IPS-NIHi7 (cell line): ENCODE results near the gene FAM120A.
A peak's percentile ranks its signal among the peaks of the same experiment; 100 is the strongest.
"Not testable (repeated sequence)": the region's sequence is repeated elsewhere in the genome, so short reads cannot be mapped to it uniquely, and the experiment has no call there.

ENCODE experiments used
- DNase-seq: peaks from one replicate; pipeline ENCODE4 v3.0.0; 2012; ENCODE audit warnings: mixed read lengths; ENCODE audit errors: extremely low spot score

FAM120A gene

GRCh38 chr9:93450945-93451815 lies at the start of gene FAM120A:
Gene FAM120A (plus strand): TSS chr9:93451685. CDS start chr9:93451916, 231 bp downstream.
- DNase-seq, result peak; percentile 83

GRCh38 chr9:93406371-93406770 lies 45.1 kb upstream of the FAM120A start:
- no peak for DNase-seq

- DNase-seq, result no peak
These were observed 38.0 kb upstream of the FAM120A start for GRCh38 chr9:93413530-93413929.

GRCh38 chr9:93415176-93415690 lies 36.3 kb upstream of the FAM120A start:
- no peak for DNase-seq

- no peak for DNase-seq
These were observed 34.8 kb upstream of the FAM120A start for GRCh38 chr9:93416530-93417235.

- DNase-seq, result no peak
These were observed 33.9 kb upstream of the FAM120A start for GRCh38 chr9:93417538-93417937.

GRCh38 chr9:93419023-93419422 lies 32.5 kb upstream of the FAM120A start:
- DNase-seq, result no peak

GRCh38 chr9:93422977-93423616 lies 28.4 kb upstream of the FAM120A start:
- no peak for DNase-seq

GRCh38 chr9:93427655-93428379 lies 23.7 kb upstream of the FAM120A start:
- peak; percentile 56 for DNase-seq

- DNase-seq, result no peak
These were observed 19.9 kb upstream of the FAM120A start for GRCh38 chr9:93431539-93432105.

- no peak for DNase-seq
These were observed 18.5 kb upstream of the FAM120A start for GRCh38 chr9:93432964-93433363.

GRCh38 chr9:93434056-93434455 lies 17.4 kb upstream of the FAM120A start:
- DNase-seq, result no peak

GRCh38 chr9:93435386-93435785 lies 16.1 kb upstream of the FAM120A start:
- DNase-seq, result no peak

- DNase-seq, result no peak
These were observed 15.3 kb upstream of the FAM120A start for GRCh38 chr9:93436218-93436617.

GRCh38 chr9:93436655-93437407 lies 14.7 kb upstream of the FAM120A start:
- DNase-seq, result no peak

GRCh38 chr9:93437996-93438395 lies 13.5 kb upstream of the FAM120A start:
- no peak for DNase-seq

- not testable (repeated sequence) for DNase-seq
These were observed 12.2 kb upstream of the FAM120A start for GRCh38 chr9:93439301-93439700.

GRCh38 chr9:93440896-93441580 lies 10.4 kb upstream of the FAM120A start:
- DNase-seq, result no peak

- no peak for DNase-seq
These were observed 5.4 kb upstream of the FAM120A start for GRCh38 chr9:93446073-93446472.

GRCh38 chr9:93447655-93448054 lies 3.8 kb upstream of the FAM120A start:
- no peak for DNase-seq
